ENCODE data around the gene IL34.

- TF ChIP-seq PATZ1 (CRISPR knock-in tag; IDR thresholded peaks at IDR 0.05; ENCODE audit: borderline replicate concordance) (no peak), TSHZ2 (CRISPR knock-in tag; IDR thresholded peaks at IDR 0.05) (no peak), RARB (CRISPR knock-in tag; IDR thresholded peaks at IDR 0.05) (no peak), TOX (CRISPR knock-in tag; IDR thresholded peaks at IDR 0.05; ENCODE audit: borderline replicate concordance) (no peak), ESRRG (CRISPR knock-in tag; IDR thresholded peaks at IDR 0.05) (no peak), OSR1 (CRISPR knock-in tag; IDR thresholded peaks at IDR 0.05) (no peak), ZC3H10 (CRISPR knock-in tag; IDR thresholded peaks at IDR 0.05) (no peak), ZFP30 (CRISPR knock-in tag; IDR thresholded peaks at IDR 0.05) (no peak), CSRNP3 (CRISPR knock-in tag; IDR thresholded peaks at IDR 0.05) (no peak), CSDC2 (CRISPR knock-in tag; IDR thresholded peaks at IDR 0.05) (no peak), ARNTL (CRISPR knock-in tag; IDR thresholded peaks at IDR 0.05; ENCODE audit: borderline replicate concordance, low read depth) (no peak)
Measured at GRCh38 chr16:70660672-70661350, 14.5 kb downstream of the IL34 start.

Data from SK-N-SH treated with all-trans-retinoic acid at 6 μM for 48 hours (cell line).